HUES6 (cell line): ENCODE measurements around the gene AQP9.
"Not testable (repeated sequence)": the region's sequence is repeated elsewhere in the genome, so short reads cannot be mapped to it uniquely, and the experiment has no call there.

Experiments used
- H3K27ac ChIP-seq: 2 replicates; pipeline ENCODE4 v1.7.0; 2013; ENCODE audit warnings: low read depth, mild to moderate bottlenecking, low read length, inconsistent platforms
- H3K27me3 ChIP-seq: 2 replicates; pipeline ENCODE4 v1.6.1; 2013; ENCODE audit warnings: low read length; ENCODE audit not compliant: control insufficient read depth, insufficient read depth
- H3K36me3 ChIP-seq: 2 replicates; pipeline ENCODE4 v1.6.1; 2013; ENCODE audit warnings: low read length; ENCODE audit not compliant: control insufficient read depth, insufficient read depth
- H3K4me1 ChIP-seq: 2 replicates; pipeline ENCODE4 v1.6.1; 2013; ENCODE audit warnings: low read length; ENCODE audit not compliant: control insufficient read depth, insufficient read depth
- H3K4me3 ChIP-seq: 2 replicates; pipeline ENCODE4 v1.5.1; 2013; ENCODE audit warnings: low read depth, low read length
- H3K9ac ChIP-seq: one replicate; pipeline ENCODE4 v1.6.1; 2013; ENCODE audit warnings: mild to moderate bottlenecking, low read length
- H3K9me3 ChIP-seq: 2 replicates; pipeline ENCODE4 v1.6.1; 2013; ENCODE audit warnings: low read depth, low read length; ENCODE audit not compliant: control insufficient read depth, insufficient read depth

Gene AQP9

GRCh38 chr15:58179741-58180381 is 41.7 kb downstream of the AQP9 start:
- H3K9me3 ChIP-seq: no peaks in the 10 kb centered on the region
- no peaks in the 10 kb centered on the region for H3K27me3 ChIP-seq
- no peak overlapping the region for H3K4me3 ChIP-seq
- H3K27ac ChIP-seq: no peak overlapping the region
- H3K36me3 ChIP-seq: no peaks in the 10 kb centered on the region
- H3K9ac ChIP-seq: no peak overlapping the region
- no peaks in the 10 kb centered on the region for H3K4me1 ChIP-seq

GRCh38 chr15:58182460-58183163 is 44.4 kb downstream of the AQP9 start:
- Histone ChIP-seq H3K4me1 (no peaks in the 10 kb centered on the region), H3K27ac (no peak overlapping the region), H3K36me3 (no peaks in the 10 kb centered on the region), H3K27me3 (no peaks in the 10 kb centered on the region), H3K9me3 (no peaks in the 10 kb centered on the region), H3K9ac (no peak overlapping the region), H3K4me3 (no peak overlapping the region)

GRCh38 chr15:58185439-58185838 is 47.3 kb downstream of the AQP9 start:
- H3K36me3 ChIP-seq: no peaks in the 10 kb centered on the region
- no peaks in the 10 kb centered on the region for H3K27me3 ChIP-seq
- no peaks in the 10 kb centered on the region for H3K4me1 ChIP-seq
- H3K9ac ChIP-seq: no peak overlapping the region
- H3K4me3 ChIP-seq: no peak overlapping the region
- H3K9me3 ChIP-seq: no peaks in the 10 kb centered on the region
- no peak overlapping the region for H3K27ac ChIP-seq

- Histone ChIP-seq H3K9ac (no peak overlapping the region), H3K4me1 (peaks cover 5% of the 10 kb centered on the region; the same call in 1 of the 2 replicates), H3K36me3 (no peaks in the 10 kb centered on the region), H3K4me3 (no peak overlapping the region), H3K9me3 (no peaks in the 10 kb centered on the region), H3K27me3 (no peaks in the 10 kb centered on the region), H3K27ac (no peak overlapping the region)
Observed at GRCh38 chr15:58189148-58189811, 51.1 kb downstream of the AQP9 start.

- Histone ChIP-seq H3K9me3 (no peaks in the 10 kb centered on the region), H3K4me3 (no peak overlapping the region), H3K27ac (no peak overlapping the region), H3K36me3 (no peaks in the 10 kb centered on the region), H3K27me3 (no peaks in the 10 kb centered on the region), H3K9ac (no peak overlapping the region), H3K4me1 (peaks cover 5% of the 10 kb centered on the region; the same call in 1 of the 2 replicates)
Observed at GRCh38 chr15:58190419-58190818, 52.2 kb downstream of the AQP9 start.

- H3K27me3 ChIP-seq, H3K4me1 ChIP-seq, H3K36me3 ChIP-seq, H3K9me3 ChIP-seq, H3K27ac ChIP-seq, H3K4me3 ChIP-seq, H3K9ac ChIP-seq: not testable (repeated sequence)
Observed at GRCh38 chr15:58193636-58194035, 55.5 kb downstream of the AQP9 start.

GRCh38 chr15:58200739-58201138 is 62.6 kb downstream of the AQP9 start:
- Histone ChIP-seq H3K9me3 (no peaks in the 10 kb centered on the region), H3K27me3 (no peaks in the 10 kb centered on the region), H3K9ac (no peak overlapping the region), H3K4me1 (no peaks in the 10 kb centered on the region), H3K36me3 (no peaks in the 10 kb centered on the region), H3K4me3 (no peak overlapping the region), H3K27ac (no peak overlapping the region)

GRCh38 chr15:58201516-58201915 is 63.3 kb downstream of the AQP9 start:
- Histone ChIP-seq H3K9ac (no peak overlapping the region), H3K4me3 (no peak overlapping the region), H3K4me1 (no peaks in the 10 kb centered on the region), H3K27ac (no peak overlapping the region), H3K9me3 (no peaks in the 10 kb centered on the region), H3K27me3 (no peaks in the 10 kb centered on the region), H3K36me3 (no peaks in the 10 kb centered on the region)

GRCh38 chr15:58203537-58203936 is 65.4 kb downstream of the AQP9 start:
- no peaks in the 10 kb centered on the region for H3K4me1 ChIP-seq
- H3K27ac ChIP-seq: no peak overlapping the region
- H3K9me3 ChIP-seq: no peaks in the 10 kb centered on the region
- no peak overlapping the region for H3K4me3 ChIP-seq
- H3K27me3 ChIP-seq: no peaks in the 10 kb centered on the region
- no peak overlapping the region for H3K9ac ChIP-seq
- no peaks in the 10 kb centered on the region for H3K36me3 ChIP-seq

GRCh38 chr15:58206151-58206550 is 68.0 kb downstream of the AQP9 start:
- Histone ChIP-seq H3K9ac (no peak overlapping the region), H3K9me3 (no peaks in the 10 kb centered on the region), H3K36me3 (no peaks in the 10 kb centered on the region), H3K27me3 (no peaks in the 10 kb centered on the region), H3K27ac (no peak overlapping the region), H3K4me3 (no peak overlapping the region), H3K4me1 (no peaks in the 10 kb centered on the region)

GRCh38 chr15:58208217-58208616 is 70.0 kb downstream of the AQP9 start:
- not testable (repeated sequence) for H3K4me1 ChIP-seq, H3K4me3 ChIP-seq, H3K36me3 ChIP-seq, H3K9me3 ChIP-seq, H3K27me3 ChIP-seq, H3K9ac ChIP-seq, H3K27ac ChIP-seq
